HG02759 (cell line): Measurements from ENCODE around the gene ANK3.

Experiments used
- ATAC-seq: cut with Tn5 transposase; IDR thresholded peaks from one replicate; pipeline ENCODE4 v1.9.1; 2021; ENCODE audit warnings: mild to moderate bottlenecking, moderate library complexity; ENCODE audit not compliant: unreplicated experiment

ANK3 gene

GRCh38 chr10:60286559-60286958 lies 103.1 kb downstream of the ANK3 start:
- no peak for ATAC-seq

GRCh38 chr10:60283397-60283796 lies 106.3 kb downstream of the ANK3 start:
- ATAC-seq, result no peak

GRCh38 chr10:60282771-60283353 lies 106.8 kb downstream of the ANK3 start:
- no peak for ATAC-seq

GRCh38 chr10:60281792-60282353 lies 107.8 kb downstream of the ANK3 start:
- ATAC-seq, result no peak

GRCh38 chr10:60281331-60281730 lies 108.3 kb downstream of the ANK3 start:
- ATAC-seq, result no peak

- ATAC-seq, result no peak
Measured at GRCh38 chr10:60280475-60280874, 109.2 kb downstream of the ANK3 start.

GRCh38 chr10:60277656-60278055 lies 112.0 kb downstream of the ANK3 start:
- no peak for ATAC-seq

- ATAC-seq, result no peak
Measured at GRCh38 chr10:60276232-60276631, 113.4 kb downstream of the ANK3 start.

GRCh38 chr10:60271319-60272040 lies 118.2 kb downstream of the ANK3 start:
- no peak for ATAC-seq

GRCh38 chr10:60270426-60270825 lies 119.2 kb downstream of the ANK3 start:
- ATAC-seq, result no peak

GRCh38 chr10:60267802-60268201 lies 121.9 kb downstream of the ANK3 start:
- ATAC-seq, result no peak

- ATAC-seq, result no peak
Measured at GRCh38 chr10:60266513-60266912, 123.2 kb downstream of the ANK3 start.

GRCh38 chr10:60262647-60263126 lies 127.0 kb downstream of the ANK3 start:
- ATAC-seq, result no peak

- no peak for ATAC-seq
Measured at GRCh38 chr10:60260321-60260720, 129.4 kb downstream of the ANK3 start.

GRCh38 chr10:60258429-60258797 lies 131.3 kb downstream of the ANK3 start:
- ATAC-seq, result no peak

GRCh38 chr10:60257767-60258428 lies 131.8 kb downstream of the ANK3 start:
- ATAC-seq, result no peak

GRCh38 chr10:60254776-60255175 lies 134.9 kb downstream of the ANK3 start:
- no peak for ATAC-seq

GRCh38 chr10:60253484-60253883 lies 136.2 kb downstream of the ANK3 start:
- ATAC-seq, result no peak

- no peak for ATAC-seq
Measured at GRCh38 chr10:60252688-60253087, 137.0 kb downstream of the ANK3 start.

- no peak for ATAC-seq
Measured at GRCh38 chr10:60246382-60246781, 143.3 kb downstream of the ANK3 start.

- no peak for ATAC-seq
Measured at GRCh38 chr10:60239228-60239627, 150.4 kb downstream of the ANK3 start.

- no peak for ATAC-seq
Measured at GRCh38 chr10:60238759-60239100, 150.9 kb downstream of the ANK3 start.
